Effector CD4-positive, alpha-beta T cell (primary cell): ENCODE data around the gene TBC1D26.
"Not testable (repeated sequence)": the region's sequence is repeated elsewhere in the genome, so short reads cannot be mapped to it uniquely, and the experiment has no call there.

ENCODE experiments used
- DNase-seq: peaks from one replicate; pipeline ENCODE4 v3.0.0-alpha.2; 2020

The TBC1D26 gene

DNA sequence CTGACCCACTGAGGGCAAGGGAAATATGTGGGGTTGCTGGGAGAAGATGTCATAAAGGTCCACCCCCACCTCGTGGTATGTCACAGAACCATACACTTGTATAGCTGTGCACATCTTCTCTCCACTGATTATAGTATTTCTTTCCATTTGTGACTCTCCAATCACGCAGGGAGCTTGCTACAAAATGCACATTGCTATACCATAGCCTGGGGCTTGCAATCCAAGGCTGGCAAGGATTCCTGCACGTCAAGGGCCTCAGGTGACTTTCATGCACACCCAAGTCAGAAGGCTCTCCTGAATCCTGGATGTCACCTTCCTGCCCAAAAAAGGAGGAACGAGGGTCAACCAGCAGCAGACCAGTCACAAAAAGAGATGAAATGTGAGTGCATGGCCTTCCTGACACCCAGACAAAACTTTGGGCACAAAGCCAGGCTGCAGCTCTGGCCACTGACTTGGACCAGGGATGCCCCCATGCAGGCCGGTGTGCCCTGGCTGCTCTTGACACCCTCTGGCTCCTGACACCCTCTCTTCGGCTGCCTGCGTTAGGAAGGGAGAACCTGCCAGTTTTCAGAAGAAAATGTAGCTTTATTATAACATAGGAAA lies 12.1 kb downstream of the TBC1D26 start:
- no peak for DNase-seq

DNA sequence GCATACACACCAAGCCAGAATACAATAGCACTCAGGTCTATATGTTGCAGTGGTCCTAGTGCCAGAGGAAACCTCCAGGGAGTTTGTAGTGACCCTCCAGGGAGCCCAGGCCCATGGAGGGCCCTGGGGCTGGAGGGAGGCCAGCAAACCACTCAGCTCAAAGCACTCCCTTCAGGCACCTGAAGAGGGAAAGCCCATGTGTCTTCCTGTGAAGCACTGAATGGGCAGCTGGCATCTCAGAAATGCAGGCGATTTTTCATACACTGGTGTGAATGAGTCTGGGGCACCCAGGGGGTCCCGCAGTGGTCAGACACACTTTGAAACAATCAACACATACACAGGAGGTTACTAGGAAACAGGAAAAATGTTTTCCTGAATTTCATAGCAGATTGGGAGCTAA lies 12.8 kb downstream of the TBC1D26 start:
- DNase-seq: no peak

DNA sequence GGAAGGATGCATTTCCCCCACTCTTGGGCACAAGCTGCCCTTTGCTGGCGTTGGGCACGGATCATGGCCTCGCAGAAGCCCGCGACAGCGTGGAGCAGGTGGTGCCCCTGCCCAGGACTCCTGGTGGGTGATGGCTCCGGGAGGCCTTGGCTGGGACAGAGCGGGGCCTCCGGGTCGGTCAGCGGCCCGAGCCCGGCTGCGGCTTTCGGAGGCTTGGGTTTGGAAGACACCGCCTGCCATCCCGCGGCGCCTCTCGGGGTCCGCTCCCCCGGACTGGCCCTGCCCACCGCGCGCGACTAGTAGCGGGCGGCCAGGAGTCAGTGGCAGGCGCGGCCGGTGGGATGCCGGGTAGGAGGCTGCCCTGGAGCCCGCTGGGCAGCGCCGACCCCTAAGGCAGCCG lies 17.3 kb downstream of the TBC1D26 start:
- not testable (repeated sequence) for DNase-seq

DNA sequence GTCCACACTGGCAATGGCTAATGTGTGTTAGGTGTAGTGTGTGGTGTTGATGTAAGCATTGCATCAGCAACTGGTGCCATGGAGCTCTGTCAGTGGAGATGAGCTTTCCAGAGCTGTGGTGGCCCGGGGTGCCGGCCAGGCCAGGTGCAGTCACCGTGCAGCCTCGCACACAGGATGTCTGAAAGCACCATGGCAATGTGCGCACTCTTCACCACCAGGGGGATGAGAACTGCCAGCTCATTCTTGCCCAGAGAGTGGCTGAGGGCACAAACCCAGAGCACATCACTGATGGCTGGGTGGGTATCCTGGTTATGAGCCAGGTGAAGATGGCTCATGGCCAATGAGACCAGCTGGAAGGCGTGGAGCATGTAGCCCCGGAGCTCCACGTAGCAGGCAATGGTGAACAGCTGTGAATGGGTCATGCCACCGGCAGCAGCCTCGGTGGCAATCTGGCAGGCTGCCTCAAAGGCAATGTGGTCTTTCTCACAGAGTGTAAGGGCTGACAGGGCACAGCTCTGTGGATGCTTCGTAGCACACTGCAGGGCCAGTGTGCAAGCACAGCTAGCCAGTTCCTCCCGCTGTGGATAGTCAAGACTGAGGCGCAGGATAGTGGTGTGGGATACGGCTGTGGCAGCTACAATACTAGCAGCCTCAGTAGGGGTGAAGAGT lies 36.9 kb downstream of the TBC1D26 start:
- not testable (repeated sequence) for DNase-seq

DNA sequence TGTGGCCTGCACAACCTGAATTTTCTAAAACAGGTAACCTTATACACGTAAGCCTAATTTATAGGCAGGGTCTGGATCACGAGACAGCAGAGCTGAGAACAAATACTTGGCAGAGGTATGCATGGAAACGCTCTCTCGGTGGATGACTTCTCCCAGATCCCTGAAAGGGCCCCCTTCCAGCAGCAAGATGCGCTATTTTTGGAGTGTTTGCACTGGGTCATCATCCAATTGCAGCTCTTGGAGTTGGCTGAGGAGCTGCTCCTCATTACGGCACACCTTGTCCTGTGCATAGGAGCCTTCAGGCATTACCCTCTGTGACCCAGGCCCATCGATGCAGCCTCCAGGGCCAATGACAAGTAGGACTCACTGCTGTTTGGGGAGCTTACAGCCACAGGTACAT lies 38.6 kb downstream of the TBC1D26 start:
- DNase-seq: not testable (repeated sequence)

DNA sequence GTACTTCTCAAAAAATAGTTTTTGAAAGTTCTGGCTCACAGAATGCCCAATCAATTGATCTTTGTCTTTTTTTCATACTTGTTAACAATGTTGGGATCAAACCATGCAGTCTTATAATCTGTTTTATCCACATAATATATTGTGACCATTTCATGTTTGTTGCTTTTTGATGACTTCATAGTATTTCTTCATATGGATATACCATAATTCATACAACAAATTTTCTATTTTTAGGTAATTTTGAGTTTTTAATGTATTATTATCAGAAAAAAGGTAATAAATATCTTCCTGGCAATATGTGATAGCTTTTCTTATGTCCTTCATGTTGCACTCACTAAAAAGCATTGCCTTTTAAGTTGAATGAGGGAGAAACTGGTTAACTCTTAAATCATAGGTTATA lies 44.8 kb downstream of the TBC1D26 start:
- DNase-seq: no peak

DNA sequence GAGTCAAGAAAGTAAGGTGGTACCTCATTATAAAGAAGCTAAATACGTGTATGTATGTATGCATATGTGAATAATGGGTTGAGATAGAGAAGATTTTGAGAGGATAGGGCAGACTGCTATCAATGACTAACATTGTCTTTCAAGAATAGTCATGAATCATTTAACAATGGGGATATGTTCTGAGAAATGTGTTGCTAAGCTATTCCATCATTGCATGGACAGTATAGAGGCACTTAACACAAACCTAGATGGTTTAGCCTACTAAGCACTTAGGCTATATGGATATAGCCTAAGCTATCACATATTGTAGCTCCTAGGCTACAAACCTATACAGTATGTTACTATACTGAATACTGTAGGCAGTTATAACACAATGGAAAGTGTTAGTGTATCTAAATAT lies 45.2 kb downstream of the TBC1D26 start:
- DNase-seq: no peak

DNA sequence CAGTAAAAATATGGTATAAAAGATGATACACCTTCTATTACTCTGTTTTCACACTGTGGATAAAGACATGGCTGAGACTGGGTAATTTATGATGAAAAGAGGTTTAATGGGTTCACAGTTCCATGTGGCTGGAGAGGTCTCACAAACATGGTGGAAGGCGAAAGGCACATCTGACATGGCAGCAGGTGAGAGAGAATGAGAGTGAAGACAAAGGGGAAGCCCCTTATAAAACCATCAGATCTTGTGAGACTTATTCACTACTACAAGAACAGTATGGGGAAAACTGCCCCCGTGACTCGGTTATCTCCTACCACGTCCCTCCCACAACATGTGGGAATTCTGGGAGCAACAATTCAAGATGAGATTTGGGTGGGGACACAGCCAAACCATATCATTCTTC lies 45.6 kb downstream of the TBC1D26 start:
- no peak for DNase-seq

DNA sequence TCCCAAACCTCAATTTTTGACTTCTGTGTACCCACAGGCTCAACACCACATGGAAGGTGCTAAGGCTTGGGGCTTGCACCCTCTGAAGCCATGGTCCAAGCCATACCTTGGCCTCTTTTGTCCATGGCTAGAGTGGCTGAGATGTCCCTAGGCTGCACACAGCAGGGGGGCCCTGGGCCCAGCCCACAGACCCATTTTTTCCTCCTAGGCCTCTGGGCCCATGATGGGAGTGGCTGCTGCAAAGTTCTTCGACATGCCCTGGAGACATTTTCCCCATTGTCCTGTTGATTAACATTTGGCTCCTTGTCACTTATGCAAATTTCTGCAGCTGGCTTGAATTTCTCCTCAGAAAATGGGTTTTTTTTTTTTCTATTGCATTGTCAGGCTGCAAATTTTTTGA lies 47.0 kb downstream of the TBC1D26 start:
- no peak for DNase-seq

DNA sequence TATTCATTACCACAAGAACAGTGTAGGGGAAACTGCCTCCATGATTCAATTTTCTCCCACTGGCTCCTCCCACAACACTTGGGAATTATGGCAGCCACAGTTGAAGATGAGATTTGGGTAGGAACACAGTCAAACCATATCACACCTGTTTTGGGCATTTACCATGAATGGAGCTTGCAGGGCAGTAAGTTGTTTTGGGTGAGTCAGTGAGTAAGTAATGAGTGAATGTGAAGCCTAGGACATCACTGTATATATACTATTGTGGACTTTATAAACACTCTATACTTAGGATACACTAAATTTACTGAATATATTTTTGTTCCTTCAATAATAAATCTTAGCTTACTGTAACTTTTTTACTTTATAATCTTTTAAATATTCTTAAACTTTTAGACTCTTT lies 48.1 kb downstream of the TBC1D26 start:
- no peak for DNase-seq

DNA sequence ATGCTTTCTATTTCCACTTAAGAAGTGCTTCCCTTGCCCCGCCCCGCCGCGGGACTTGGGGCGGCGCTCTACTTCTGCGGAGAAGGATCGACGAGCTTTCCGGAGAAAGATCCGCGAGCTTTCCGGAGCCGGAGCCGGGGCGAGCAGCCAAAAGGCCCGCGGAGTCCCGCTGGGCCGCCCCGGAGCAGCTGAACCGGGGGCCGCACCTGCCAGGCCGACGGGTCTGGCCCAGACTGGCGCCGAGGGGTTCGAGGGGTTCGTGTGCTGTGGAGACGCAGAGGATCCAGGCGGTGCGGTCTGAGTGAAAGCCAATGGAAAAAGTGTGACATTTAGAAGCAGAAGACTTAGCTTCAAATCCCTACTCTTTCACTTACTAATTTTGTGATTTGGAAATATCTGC lies 50.8 kb downstream of the TBC1D26 start:
- no peak for DNase-seq

DNA sequence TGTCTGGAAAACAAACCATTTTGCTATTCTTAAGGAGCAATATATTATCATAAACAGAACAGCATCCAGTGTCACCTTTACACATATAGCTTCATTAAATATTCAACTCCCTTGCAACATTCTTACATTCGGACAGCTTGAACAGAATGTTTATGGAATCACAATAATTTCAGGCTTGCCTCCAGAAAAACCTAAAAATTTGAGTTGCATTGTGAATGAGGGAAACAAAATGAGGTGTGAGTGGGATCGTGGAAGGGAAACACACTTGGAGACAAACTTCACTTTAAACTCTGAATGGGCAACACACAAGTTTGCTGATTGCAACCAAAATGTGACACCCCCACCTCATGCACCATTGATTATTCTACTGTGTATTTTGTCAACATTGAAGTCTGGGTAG lies 51.4 kb downstream of the TBC1D26 start:
- no peak for DNase-seq

DNA sequence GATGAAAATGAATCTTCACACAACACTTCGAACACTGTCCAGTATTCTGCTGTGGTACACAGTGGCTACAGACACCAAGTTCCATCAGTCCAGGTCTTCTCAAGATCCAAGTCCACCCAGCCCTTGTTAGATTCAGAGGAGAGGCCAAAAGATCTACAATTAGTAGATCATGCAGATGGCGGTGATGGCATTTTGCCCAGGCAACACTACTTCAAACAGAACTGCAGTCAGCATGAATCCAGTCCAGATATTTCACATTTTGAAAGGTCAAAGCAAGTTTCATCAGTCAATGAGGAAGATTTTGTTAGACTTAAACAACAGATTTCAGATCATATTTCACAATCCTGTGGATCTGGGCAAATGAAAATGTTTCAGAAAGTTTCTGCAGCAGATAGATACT lies 52.3 kb downstream of the TBC1D26 start:
- DNase-seq: not testable (repeated sequence)

DNA sequence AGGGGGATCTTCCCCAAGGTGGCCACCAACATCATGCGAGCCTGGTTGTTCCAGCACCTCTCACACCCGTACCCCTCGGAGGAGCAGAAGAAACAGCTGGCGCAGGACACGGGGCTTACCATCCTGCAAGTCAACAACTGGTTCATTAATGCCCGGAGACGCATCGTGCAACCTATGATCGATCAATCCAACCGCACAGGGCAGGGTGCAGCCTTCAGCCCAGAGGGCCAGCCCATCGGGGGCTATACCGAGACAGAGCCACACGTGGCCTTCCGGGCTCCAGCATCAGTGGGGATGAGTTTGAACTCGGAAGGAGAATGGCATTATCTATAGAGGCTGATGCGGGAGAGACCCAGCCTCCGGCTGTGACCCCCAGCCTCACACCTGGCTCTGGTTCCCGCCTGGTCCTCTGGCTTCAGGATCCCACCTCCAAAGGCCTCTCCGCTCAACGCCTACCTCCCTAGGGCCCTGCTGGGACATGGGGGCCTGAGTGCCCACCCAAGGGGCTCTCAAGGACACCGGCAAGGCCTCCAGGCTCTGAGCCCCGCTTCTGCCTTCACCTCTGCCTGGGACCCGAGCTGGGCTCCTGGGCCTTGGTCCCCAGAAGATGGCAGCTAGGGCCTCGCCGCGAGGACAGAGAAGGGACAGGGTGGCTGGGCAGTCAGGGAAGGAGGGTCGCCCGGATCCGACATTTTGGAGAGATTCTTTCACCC lies 55.4 kb downstream of the TBC1D26 start:
- not testable (repeated sequence) for DNase-seq

DNA sequence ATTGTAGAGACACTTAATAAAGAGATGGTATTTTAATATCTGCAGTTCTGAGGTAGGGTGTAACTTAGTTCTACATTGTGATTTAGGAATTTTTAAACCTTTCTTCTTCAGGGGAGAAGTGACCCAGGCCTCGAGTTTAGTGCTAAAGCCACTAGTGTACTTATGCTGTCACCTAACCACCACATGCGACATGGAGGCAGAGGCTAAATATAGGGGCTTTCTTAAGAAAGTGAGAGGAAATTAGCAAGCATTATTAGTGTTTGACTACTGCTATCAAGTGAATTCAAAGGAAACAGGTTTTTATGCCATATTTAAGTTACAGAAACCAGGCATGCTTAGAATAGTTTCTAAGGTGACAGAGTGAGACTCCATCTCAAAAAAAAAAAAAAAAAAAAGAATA lies 56.3 kb downstream of the TBC1D26 start:
- not testable (repeated sequence) for DNase-seq
